ENCODE measurements around the gene PPM1H.

GRCh38 chr12:62844915-62845314, 90.0 kb downstream of the PPM1H start:
- TF ChIP-seq CTCF (tag by site-specific recombination; IDR thresholded peaks at IDR 0.05) (no peak), ZNF174 (tag by site-specific recombination; IDR thresholded peaks at IDR 0.05) (no peak), HOXD13 (CRISPR knock-in tag; IDR thresholded peaks at IDR 0.05; ENCODE audit: borderline replicate concordance) (no peak), ZBTB44 (tag by site-specific recombination; IDR thresholded peaks at IDR 0.05) (no peak), KLF16 (tag by site-specific recombination; IDR thresholded peaks at IDR 0.05) (no peak)
